ENCODE results near the gene SDK1.

Gene SDK1

DNA sequence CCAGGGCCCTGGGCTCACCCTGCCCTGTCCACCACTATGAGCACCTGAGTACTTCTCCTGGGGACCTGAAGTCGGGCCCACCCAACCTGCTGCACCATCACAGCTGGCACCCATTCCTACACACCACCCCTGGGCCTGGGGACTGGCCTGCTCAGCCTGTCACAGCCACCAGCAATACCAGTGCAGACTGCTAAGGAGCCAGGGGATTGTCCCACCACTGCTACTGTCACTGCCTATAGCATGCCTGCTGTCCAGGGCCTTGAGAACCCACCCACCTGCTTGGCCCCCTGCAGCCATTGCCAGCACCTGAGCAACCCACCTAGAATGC, 756.2 kb downstream of the SDK1 start:
- TF ChIP-seq, protein P1, sequence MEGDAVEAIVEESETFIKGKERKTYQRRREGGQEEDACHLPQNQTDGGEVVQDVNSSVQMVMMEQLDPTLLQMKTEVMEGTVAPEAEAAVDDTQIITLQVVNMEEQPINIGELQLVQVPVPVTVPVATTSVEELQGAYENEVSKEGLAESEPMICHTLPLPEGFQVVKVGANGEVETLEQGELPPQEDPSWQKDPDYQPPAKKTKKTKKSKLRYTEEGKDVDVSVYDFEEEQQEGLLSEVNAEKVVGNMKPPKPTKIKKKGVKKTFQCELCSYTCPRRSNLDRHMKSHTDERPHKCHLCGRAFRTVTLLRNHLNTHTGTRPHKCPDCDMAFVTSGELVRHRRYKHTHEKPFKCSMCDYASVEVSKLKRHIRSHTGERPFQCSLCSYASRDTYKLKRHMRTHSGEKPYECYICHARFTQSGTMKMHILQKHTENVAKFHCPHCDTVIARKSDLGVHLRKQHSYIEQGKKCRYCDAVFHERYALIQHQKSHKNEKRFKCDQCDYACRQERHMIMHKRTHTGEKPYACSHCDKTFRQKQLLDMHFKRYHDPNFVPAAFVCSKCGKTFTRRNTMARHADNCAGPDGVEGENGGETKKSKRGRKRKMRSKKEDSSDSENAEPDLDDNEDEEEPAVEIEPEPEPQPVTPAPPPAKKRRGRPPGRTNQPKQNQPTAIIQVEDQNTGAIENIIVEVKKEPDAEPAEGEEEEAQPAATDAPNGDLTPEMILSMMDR (IDR thresholded peaks at IDR 0.05; ENCODE audit: extremely low read depth, insufficient read depth, missing control alignments), result no peak
- DNase-seq (ENCODE audit: low spot score), result no peak
- in situ Hi-C loops (cut with MboI; ENCODE audit: low pct_unique_long_range_greater_than_20kb, low sequenced_read_pairs, unreplicated experiment), result no loop called here

DNA sequence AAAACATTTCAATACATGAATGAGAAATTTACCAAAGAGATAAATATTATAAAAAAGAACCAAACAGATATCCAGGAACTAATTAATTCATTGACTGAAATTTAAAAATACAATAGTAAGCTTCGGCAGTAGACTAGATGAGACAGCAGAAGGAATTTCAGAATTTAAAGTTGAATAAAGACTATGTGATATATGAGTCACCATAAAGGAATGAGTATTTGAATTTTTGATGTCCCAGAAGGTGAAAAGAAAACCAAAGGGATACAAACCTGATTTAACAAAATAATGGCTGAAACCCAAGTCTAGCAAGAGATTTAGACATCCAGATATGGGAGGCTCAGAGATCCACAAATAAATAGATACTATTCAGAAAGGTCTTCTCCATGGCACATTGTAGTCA, 757.1 kb downstream of the SDK1 start:
- TF ChIP-seq, protein P1 (IDR thresholded peaks at IDR 0.05; ENCODE audit: extremely low read depth, insufficient read depth, missing control alignments), result no peak
- DNase-seq (ENCODE audit: low spot score), result no peak
- in situ Hi-C loops (cut with MboI; ENCODE audit: low pct_unique_long_range_greater_than_20kb, low sequenced_read_pairs, unreplicated experiment), result no loop called here

DNA sequence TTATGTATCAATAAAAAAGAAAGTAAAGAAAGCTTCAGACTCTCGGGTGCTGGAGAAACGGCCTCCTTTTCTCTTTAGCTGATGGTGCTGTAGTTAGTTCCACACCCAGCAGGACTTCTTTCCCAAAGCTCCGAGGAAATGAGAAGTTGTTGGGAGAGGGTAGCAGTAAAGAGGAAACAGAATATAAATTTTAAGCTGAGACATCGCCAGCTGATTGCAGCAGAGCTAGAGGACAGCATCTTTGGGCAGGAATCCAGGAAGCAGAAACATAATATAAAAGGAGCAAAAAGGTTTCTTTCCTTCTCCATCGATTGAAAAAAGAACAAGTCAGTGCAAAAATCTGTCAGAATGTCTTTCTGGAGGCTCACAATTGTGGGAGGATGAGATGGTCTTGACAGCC, 764.1 kb downstream of the SDK1 start:
- TF ChIP-seq, protein P1 (IDR thresholded peaks at IDR 0.05; ENCODE audit: extremely low read depth, insufficient read depth, missing control alignments), result no peak
- in situ Hi-C loops (cut with MboI; ENCODE audit: low pct_unique_long_range_greater_than_20kb, low sequenced_read_pairs, unreplicated experiment), result no loop called here
- no peak for DNase-seq (ENCODE audit: low spot score)

DNA sequence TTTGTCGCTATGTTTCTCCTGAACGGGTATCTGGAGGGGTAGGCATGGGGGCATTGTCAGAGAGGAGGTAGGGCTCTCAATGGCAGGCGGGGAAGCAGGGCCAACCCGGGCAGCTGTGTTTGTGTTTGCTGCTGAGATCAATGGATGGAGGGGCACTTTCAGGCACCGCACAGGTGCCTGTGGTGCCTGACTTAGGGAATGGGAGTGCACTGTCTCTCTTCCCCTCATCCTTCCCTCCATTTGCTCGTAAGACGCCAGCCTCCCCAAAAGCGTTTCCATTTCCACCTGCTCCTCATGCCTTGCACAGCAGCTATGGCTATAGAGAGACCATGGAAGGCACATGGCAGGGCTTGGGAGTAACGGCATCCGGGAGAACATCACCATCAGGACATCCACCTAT, 765.2 kb downstream of the SDK1 start:
- in situ Hi-C loops (cut with MboI; ENCODE audit: low pct_unique_long_range_greater_than_20kb, low sequenced_read_pairs, unreplicated experiment), result no loop called here
- TF ChIP-seq, protein P1 (IDR thresholded peaks at IDR 0.05; ENCODE audit: extremely low read depth, insufficient read depth, missing control alignments), result no peak
- DNase-seq (ENCODE audit: low spot score), result no peak

DNA sequence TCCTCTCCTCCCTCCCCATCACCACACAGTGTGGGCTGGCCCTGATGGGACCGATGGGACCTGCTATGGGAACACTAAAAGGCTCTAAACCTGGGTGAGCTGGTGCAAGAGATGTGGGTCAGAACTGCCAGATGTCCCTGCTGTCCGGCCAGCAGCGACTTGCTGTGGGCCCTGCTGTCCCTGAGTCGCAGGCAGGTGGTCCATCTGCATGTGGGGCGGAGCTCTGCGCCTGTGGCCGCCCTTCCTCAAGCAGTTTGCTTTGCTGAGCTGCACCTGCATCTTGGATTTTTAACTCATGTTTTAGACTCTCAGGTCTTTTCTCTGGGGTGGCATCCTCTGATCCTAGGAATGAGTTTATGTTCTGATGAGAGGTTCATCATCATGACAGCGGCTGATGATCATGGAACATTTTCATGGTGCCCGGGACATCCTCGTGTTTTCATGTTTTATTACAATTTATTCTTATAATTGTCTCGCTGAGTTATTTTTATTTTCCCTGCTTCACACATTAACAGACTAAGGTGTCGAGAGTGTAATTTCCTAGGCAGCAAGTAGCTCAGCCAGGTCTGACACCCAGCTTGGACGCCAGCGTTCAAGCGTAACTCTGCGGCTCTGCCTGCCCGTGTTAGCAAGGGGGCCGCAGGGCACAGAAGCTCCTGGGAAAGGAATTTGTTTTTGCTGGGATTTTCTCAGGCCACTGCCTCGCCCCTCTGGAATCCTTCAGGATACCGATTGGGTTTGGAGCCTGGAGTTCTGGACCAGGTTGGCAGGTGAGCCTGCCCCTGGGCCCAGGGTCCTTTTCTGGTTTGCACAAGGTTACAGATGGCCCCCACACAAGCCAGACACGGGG, 765.8 kb downstream of the SDK1 start:
- no peak for DNase-seq (ENCODE audit: low spot score)
- in situ Hi-C loops (cut with MboI; ENCODE audit: low pct_unique_long_range_greater_than_20kb, low sequenced_read_pairs, unreplicated experiment), result no loop called here
- TF ChIP-seq, protein P1 (IDR thresholded peaks at IDR 0.05; ENCODE audit: extremely low read depth, insufficient read depth, missing control alignments), result no peak

DNA sequence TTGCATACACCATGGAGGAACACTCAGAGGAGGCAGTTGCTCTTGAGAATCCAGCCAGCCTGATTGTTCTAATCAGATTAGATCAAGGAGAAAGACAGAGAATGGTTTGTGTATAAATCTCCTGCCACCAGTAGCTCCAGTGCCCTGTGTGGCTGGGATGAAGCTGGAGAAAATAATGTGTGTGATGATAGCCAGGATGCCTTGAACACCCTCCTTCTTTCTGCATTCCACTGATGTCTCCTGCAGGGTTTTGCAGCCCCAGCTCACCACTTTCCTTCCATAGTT, 766.4 kb downstream of the SDK1 start:
- no peak for DNase-seq (ENCODE audit: low spot score)
- in situ Hi-C loops (cut with MboI; ENCODE audit: low pct_unique_long_range_greater_than_20kb, low sequenced_read_pairs, unreplicated experiment), result no loop called here

More for the DNA sequence above, 766.4 kb downstream of the SDK1 start:
- TF ChIP-seq, protein P1 (IDR thresholded peaks at IDR 0.05; ENCODE audit: extremely low read depth, insufficient read depth, missing control alignments), result no peak
